Lung (tissue), 12 donors: ENCODE measurements around the gene EXOC6. TPM values are rescaled to one million over a fixed set of nuclear protein-coding genes. Genes with fewer than 3 reads are reported as not detected.

Experiments used
- ATAC-seq: fragments of 200-7000 bp; cut with Tn5 transposase; one replicate; pipeline ENCODE4 v1.9.1; 2020; ENCODE audit warnings: moderate number of reproducible peaks; ENCODE audit not compliant: insufficient read depth, low FRiP score
- DNase-seq, 3 donors: peaks; one replicate each; pipeline ENCODE4 v3.0.0-alpha.2; 2013 to 2017
- H3K27ac ChIP-seq, 2 donors: one replicate each; pipeline ENCODE4 v1.5.1; 2013; ENCODE audit warnings: mild to moderate bottlenecking in 2 of 2, moderate library complexity in 2 of 2, control low read depth in 1 of 2, inconsistent platforms in 1 of 2, low read depth in 1 of 2, low read length in 1 of 2
- H3K27me3 ChIP-seq, 3 donors: one replicate each; pipeline ENCODE4 v1.5.1; 2013; ENCODE audit warnings: low read length in 2 of 3; ENCODE audit not compliant: control insufficient read depth in 3 of 3, insufficient read depth in 3 of 3
- H3K36me3 ChIP-seq, 4 donors: one replicate each; pipeline ENCODE4 v1.5.1; 2013; ENCODE audit warnings: low read length in 4 of 4, mild to moderate bottlenecking in 1 of 4, moderate library complexity in 1 of 4; ENCODE audit not compliant: control insufficient read depth in 4 of 4, insufficient read depth in 4 of 4
- H3K4me1 ChIP-seq, 5 donors: one replicate each; pipeline ENCODE4 v1.5.1; 2013; ENCODE audit warnings: low read length in 5 of 5, mild to moderate bottlenecking in 2 of 5, moderate library complexity in 1 of 5; ENCODE audit not compliant: control insufficient read depth in 5 of 5, insufficient read depth in 5 of 5
- H3K4me3 ChIP-seq: one replicate; pipeline ENCODE4 v1.5.1; 2013; ENCODE audit warnings: mild to moderate bottlenecking, control low read depth, moderate library complexity
- H3K9ac ChIP-seq, 2 donors: one replicate each; pipeline ENCODE4 v1.5.1; 2013; ENCODE audit warnings: low read length in 2 of 2, control low read depth in 1 of 2; ENCODE audit not compliant: insufficient read depth in 1 of 2
- H3K9me3 ChIP-seq, 4 donors: one replicate each; pipeline ENCODE4 v1.5.1; 2013; ENCODE audit warnings: low read length in 3 of 4, mild to moderate bottlenecking in 1 of 4, moderate library complexity in 1 of 4; ENCODE audit not compliant: control insufficient read depth in 4 of 4, insufficient read depth in 3 of 4
- WGBS, 2 donors: extraction: QIAGEN DNeasy Blood & Tissue Kit; methylation state at CpG; one replicate each; pipeline ENCODE4 v1.1.7; 2013; 5-methylcytosine and 5-hydroxymethylcytosine counted together
- polyA plus RNA-seq, 2 donors: library from polyadenylated mRNA; stranded (reverse); fragments of 200-250 nt; gene quantifications; one replicate each; pipeline ENCODE4 v1.2.1, GENCODE V29; 2013
- total RNA-seq, 2 donors: library from RNA; depleted of rRNA in 1 of 2; stranded (reverse); fragments of >200 nt in 1 of 2; gene quantifications; one replicate each; pipeline ENCODE4 v1.2.1, GENCODE V29; 2014 to 2021
- TF ChIP-seq, protein P1 (sequence below): IDR thresholded peaks from 2 replicates; pipeline ENCODE4 v1.5.1; 2012; ENCODE audit warnings: mild to moderate bottlenecking; ENCODE audit errors: control extremely low read depth, extremely low read depth
- donor health status: control.
- donor health status: control.
- donor health status: Bipolar disorder and iron deficiency.
- donor health status: healthy.
- donor health status: DM: yes; HTN: yes; CAD: no.

EXOC6 gene
- total and polyA plus RNA-seq, 4 donors = 8.6 to 40.1 (median 11.9) TPM

DNA sequence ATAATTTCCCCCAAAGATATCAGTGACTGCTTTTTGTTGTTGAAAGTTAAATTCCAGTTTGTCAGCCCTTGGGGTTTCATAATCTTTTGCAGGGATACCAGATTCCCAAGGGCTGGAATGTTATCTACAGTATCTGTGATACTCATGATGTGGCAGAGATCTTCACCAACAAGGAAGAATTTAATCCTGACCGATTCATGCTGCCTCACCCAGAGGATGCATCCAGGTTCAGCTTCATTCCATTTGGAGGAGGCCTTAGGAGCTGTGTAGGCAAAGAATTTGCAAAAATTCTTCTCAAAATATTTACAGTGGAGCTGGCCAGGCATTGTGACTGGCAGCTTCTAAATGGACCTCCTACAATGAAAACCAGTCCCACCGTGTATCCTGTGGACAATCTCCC is 228.6 kb downstream of the EXOC6 start:
- DNase-seq (no peak), ATAC-seq (no peak)
- no peak overlapping the region for H3K9ac ChIP-seq
- TF ChIP-seq, protein P1, sequence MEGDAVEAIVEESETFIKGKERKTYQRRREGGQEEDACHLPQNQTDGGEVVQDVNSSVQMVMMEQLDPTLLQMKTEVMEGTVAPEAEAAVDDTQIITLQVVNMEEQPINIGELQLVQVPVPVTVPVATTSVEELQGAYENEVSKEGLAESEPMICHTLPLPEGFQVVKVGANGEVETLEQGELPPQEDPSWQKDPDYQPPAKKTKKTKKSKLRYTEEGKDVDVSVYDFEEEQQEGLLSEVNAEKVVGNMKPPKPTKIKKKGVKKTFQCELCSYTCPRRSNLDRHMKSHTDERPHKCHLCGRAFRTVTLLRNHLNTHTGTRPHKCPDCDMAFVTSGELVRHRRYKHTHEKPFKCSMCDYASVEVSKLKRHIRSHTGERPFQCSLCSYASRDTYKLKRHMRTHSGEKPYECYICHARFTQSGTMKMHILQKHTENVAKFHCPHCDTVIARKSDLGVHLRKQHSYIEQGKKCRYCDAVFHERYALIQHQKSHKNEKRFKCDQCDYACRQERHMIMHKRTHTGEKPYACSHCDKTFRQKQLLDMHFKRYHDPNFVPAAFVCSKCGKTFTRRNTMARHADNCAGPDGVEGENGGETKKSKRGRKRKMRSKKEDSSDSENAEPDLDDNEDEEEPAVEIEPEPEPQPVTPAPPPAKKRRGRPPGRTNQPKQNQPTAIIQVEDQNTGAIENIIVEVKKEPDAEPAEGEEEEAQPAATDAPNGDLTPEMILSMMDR = no peak
- H3K36me3 ChIP-seq = no peaks in the 10 kb centered on the region
- peaks cover 0 to 41% (median 15%) of the 10 kb centered on the region in 5 donors for H3K4me1 ChIP-seq
- H3K27me3 ChIP-seq = peaks cover 4 to 62% (median 38%) of the 10 kb centered on the region in 3 donors
- no peak overlapping the region for H3K4me3 ChIP-seq
- 79 to 82% methylated on average over 2 of the region's 2 CpGs for WGBS, 2 donors
- H3K9me3 ChIP-seq = peaks cover 0 to 6% (median 0%) of the 10 kb centered on the region in 4 donors
- no peak overlapping the region for H3K27ac ChIP-seq

DNA sequence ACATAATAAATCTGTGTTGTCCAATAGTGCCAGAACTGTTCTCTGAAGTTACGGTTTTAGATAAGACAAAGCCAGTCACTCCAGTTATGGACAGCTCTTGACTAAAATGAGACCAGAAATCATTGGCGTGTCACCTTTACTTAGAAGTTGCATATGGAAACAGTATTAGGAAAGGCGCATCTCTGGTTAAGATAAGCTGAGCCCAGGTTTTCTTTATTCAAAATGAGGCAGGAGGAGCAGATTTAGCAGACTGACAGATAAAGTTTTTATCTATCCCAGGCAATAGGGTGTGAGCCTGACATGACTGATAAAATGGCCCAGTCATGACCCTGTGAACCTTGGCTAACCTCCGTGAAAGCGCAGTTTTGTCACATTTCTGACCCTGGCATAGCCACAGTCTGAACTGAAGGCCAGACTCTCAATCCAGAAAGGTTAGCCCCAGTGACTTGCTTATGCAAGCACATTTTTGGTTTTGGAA is 229.6 kb downstream of the EXOC6 start:
- Histone ChIP-seq H3K4me1 (peaks cover 0 to 35% (median 9%) of the 10 kb centered on the region in 5 donors), H3K9ac (no peak overlapping the region), H3K36me3 (no peaks in the 10 kb centered on the region), H3K9me3 (peaks cover 0 to 6% (median 0%) of the 10 kb centered on the region in 4 donors), H3K4me3 (no peak overlapping the region), H3K27ac (no peak overlapping the region), H3K27me3 (peaks cover 4 to 51% (median 27%) of the 10 kb centered on the region in 3 donors)
- 88 to 95% methylated on average over 5 of the region's 5 CpGs for WGBS, 2 donors
- no peak for DNase-seq
- TF ChIP-seq, protein P1 = no peak
- ATAC-seq = no peak

DNA sequence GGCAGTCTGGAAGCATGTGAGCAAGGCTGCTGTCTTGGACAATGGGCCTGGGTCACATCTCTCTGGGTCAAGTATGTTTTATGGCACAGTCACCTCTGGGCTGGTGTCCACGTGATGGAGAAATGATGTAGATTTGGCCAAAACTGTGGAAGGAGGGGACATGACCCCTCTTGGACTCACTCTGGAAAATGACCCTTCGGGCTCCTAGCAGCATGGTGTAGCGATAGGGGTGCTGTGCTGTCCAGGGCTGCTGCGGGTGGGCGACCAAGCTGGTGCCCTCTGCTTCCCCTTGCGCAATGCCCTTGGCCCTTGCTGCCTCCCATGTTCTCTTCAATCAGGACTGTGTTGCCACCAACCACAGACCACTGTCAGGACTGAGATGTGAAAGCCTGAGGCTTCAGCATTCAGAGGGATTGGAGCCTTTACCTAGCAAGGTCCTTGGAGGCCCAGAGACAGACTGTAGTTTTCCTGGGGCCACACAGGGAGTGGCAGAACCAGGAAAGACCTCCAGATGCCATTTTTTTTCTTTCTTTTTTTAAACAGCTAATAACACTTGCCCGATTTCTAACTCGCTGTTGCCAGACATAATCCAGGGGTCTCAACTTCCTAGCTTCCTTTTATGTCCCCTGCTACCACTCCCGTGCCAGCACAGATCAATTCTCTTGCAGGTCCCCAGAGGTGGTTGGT is 231.5 kb downstream of the EXOC6 start:
- DNase-seq (no peak), ATAC-seq (peak; percentile 10)
- H3K27me3 ChIP-seq = peaks cover 0 to 35% (median 15%) of the 10 kb centered on the region in 3 donors
- peaks cover 0 to 16% (median 0%) of the 10 kb centered on the region in 5 donors for H3K4me1 ChIP-seq
- H3K9ac ChIP-seq = no peak overlapping the region
- H3K4me3 ChIP-seq = no peak overlapping the region
- WGBS, 2 donors = 50 to 56% methylated on average over 9 of the region's 9 CpGs
- no peaks in the 10 kb centered on the region for H3K36me3 ChIP-seq
- H3K27ac ChIP-seq = no peak overlapping the region
- TF ChIP-seq, protein P1 = no peak
- H3K9me3 ChIP-seq = peaks cover 0 to 4% (median 0%) of the 10 kb centered on the region in 4 donors
